Fibroblast of skin of right quadriceps (primary cell): ENCODE data around the gene ADCY4.

Source experiments
- DNase-seq: peaks from one replicate; pipeline ENCODE4 v3.0.0-alpha.2; 2013

Gene ADCY4

GRCh38 chr14:24271134-24271833, 63.6 kb downstream of the ADCY4 start, which contains the start of gene RABGGTA:
Gene RABGGTA (minus strand): TSS chr14:24271597. CDS start chr14:24271115, 482 bp downstream.
- DNase-seq = peak; percentile 84

GRCh38 chr14:24270537-24271133, 64.2 kb downstream of the ADCY4 start:
- DNase-seq = no peak

- no peak for DNase-seq
Measured at GRCh38 chr14:24269910-24270536, 64.8 kb downstream of the ADCY4 start.

- DNase-seq = no peak
Measured at GRCh38 chr14:24269368-24269767, 65.5 kb downstream of the ADCY4 start.
